NCI-H748 (cell line): Measurements from ENCODE around the gene GRHL3.

Experiments
- DNase-seq: peaks from one replicate; lab custom pipeline; 2025; ENCODE audit not compliant: unreplicated experiment; lab: John Stamatoyannopoulos, UW

GRHL3 gene

GRCh38 chr1:24366707-24367106 is 47.5 kb downstream of the GRHL3 start:
- DNase-seq = no peak

- DNase-seq = no peak
Observed at GRCh38 chr1:24369199-24369598, 50.0 kb downstream of the GRHL3 start.

- DNase-seq = no peak
Observed at GRCh38 chr1:24369801-24370200, 50.6 kb downstream of the GRHL3 start.

GRCh38 chr1:24373044-24373443 is 53.9 kb downstream of the GRHL3 start:
- DNase-seq = no peak

GRCh38 chr1:24373710-24374109 is 54.6 kb downstream of the GRHL3 start:
- no peak for DNase-seq

GRCh38 chr1:24374891-24375786 is 56.0 kb downstream of the GRHL3 start:
- peak; percentile 84 for DNase-seq

GRCh38 chr1:24379733-24380315 is 60.7 kb downstream of the GRHL3 start:
- DNase-seq = no peak

GRCh38 chr1:24380508-24380907 is 61.4 kb downstream of the GRHL3 start:
- DNase-seq = no peak

- DNase-seq = no peak
Observed at GRCh38 chr1:24381256-24381655, 62.1 kb downstream of the GRHL3 start.

GRCh38 chr1:24382165-24382577 is 63.0 kb downstream of the GRHL3 start:
- DNase-seq = no peak

- DNase-seq = peak; percentile 55
Observed at GRCh38 chr1:24383381-24383940, 64.3 kb downstream of the GRHL3 start.

- no peak for DNase-seq
Observed at GRCh38 chr1:24384251-24385090, 65.3 kb downstream of the GRHL3 start.

- DNase-seq = no peak
Observed at GRCh38 chr1:24385160-24385940, 66.2 kb downstream of the GRHL3 start.

- DNase-seq = no peak
Observed at GRCh38 chr1:24386241-24386640, 67.1 kb downstream of the GRHL3 start.

GRCh38 chr1:24386931-24387330 is 67.8 kb downstream of the GRHL3 start:
- no peak for DNase-seq

- DNase-seq = no peak
Observed at GRCh38 chr1:24387636-24388175, 68.5 kb downstream of the GRHL3 start.

- no peak for DNase-seq
Observed at GRCh38 chr1:24388331-24388885, 69.3 kb downstream of the GRHL3 start.

GRCh38 chr1:24389231-24389678 is 70.1 kb downstream of the GRHL3 start:
- DNase-seq = peak; percentile 72

- peak; percentile 62 for DNase-seq
Observed at GRCh38 chr1:24390924-24391782, 72.0 kb downstream of the GRHL3 start.
